Superior temporal gyrus (tissue), 1 donor: ENCODE results near the gene MAP3K6.
"Not testable (repeated sequence)": the region's sequence is repeated elsewhere in the genome, so short reads cannot be mapped to it uniquely, and the experiment has no call there.

ENCODE experiments used
- DNase-seq: peaks from one replicate; pipeline ENCODE4 v3.0.0-alpha.2; 2016; ENCODE audit errors: extremely low spot score

Gene MAP3K6

GRCh38 chr1:27366411-27367159 lies at the start of gene MAP3K6:
Gene MAP3K6, minus strand, starts transcription at chr1:27366961. Its CDS starts 364 bp downstream, at chr1:27366597.
- DNase-seq = peak; percentile 39

GRCh38 chr1:27414091-27414490 lies 47.3 kb upstream of the MAP3K6 start:
- DNase-seq = no peak

GRCh38 chr1:27413004-27413403 lies 46.2 kb upstream of the MAP3K6 start:
- no peak for DNase-seq

- no peak for DNase-seq
These were observed 45.7 kb upstream of the MAP3K6 start for GRCh38 chr1:27412502-27412901.

- no peak for DNase-seq
These were observed 43.9 kb upstream of the MAP3K6 start for GRCh38 chr1:27410709-27411108.

GRCh38 chr1:27409669-27410068 lies 42.9 kb upstream of the MAP3K6 start:
- DNase-seq = no peak

GRCh38 chr1:27408151-27408550 lies 41.4 kb upstream of the MAP3K6 start:
- DNase-seq = no peak

GRCh38 chr1:27406791-27407190 lies 40.0 kb upstream of the MAP3K6 start:
- DNase-seq = not testable (repeated sequence)

GRCh38 chr1:27406362-27406680 lies 39.6 kb upstream of the MAP3K6 start:
- no peak for DNase-seq

GRCh38 chr1:27405598-27406361 lies 39.0 kb upstream of the MAP3K6 start:
- not testable (repeated sequence) for DNase-seq

GRCh38 chr1:27405074-27405473 lies 38.3 kb upstream of the MAP3K6 start:
- no peak for DNase-seq

- DNase-seq = no peak
These were observed 37.2 kb upstream of the MAP3K6 start for GRCh38 chr1:27403931-27404330.

- DNase-seq = no peak
These were observed 36.4 kb upstream of the MAP3K6 start for GRCh38 chr1:27403065-27403726.

GRCh38 chr1:27402349-27402754 lies 35.6 kb upstream of the MAP3K6 start:
- peak; percentile 68 for DNase-seq

GRCh38 chr1:27400963-27401341 lies 34.2 kb upstream of the MAP3K6 start:
- no peak for DNase-seq

- DNase-seq = no peak
These were observed 33.6 kb upstream of the MAP3K6 start for GRCh38 chr1:27400082-27400962.

- no peak for DNase-seq
These were observed 32.7 kb upstream of the MAP3K6 start for GRCh38 chr1:27399251-27400025.

- DNase-seq = no peak
These were observed 31.8 kb upstream of the MAP3K6 start for GRCh38 chr1:27398405-27399149.

- DNase-seq = no peak
These were observed 31.0 kb upstream of the MAP3K6 start for GRCh38 chr1:27397749-27398148.

- no peak for DNase-seq
These were observed 30.3 kb upstream of the MAP3K6 start for GRCh38 chr1:27397110-27397509.
